ENCODE results near the gene CTIF. TPM values are rescaled to one million over a fixed set of nuclear protein-coding genes. Genes with fewer than 3 reads are reported as not detected.
A peak's percentile ranks its signal among the peaks of the same experiment; 100 is the strongest.

Gene CTIF
- total and polyA plus RNA-seq, 11 donors = 21.2 to 93.0 (median 68.0) TPM

DNA sequence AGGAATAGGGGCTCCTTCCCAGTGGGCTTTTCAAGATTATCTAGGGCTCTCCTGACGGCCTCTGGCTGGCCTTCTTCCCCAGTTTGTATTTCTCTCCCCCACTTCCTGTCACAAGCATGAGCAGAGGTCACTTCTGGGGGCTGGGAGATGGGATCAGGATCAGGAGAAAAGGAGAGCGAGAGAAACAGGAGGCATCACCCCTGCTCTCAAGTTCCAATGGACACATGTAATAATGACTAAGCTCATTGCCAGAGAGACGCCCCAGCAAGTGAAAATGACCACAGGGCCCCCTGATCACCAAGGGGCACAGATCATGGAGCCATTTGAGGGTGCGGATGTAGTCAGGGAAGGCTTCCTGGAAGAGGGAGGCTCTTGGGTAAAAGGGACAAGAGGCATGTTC, 319.8 kb downstream of the CTIF start:
- no peaks in the 10 kb centered on the region for H3K9me3 ChIP-seq
- H3K4me1 ChIP-seq = peaks cover 0 to 29% (median 3%) of the 10 kb centered on the region in 12 donors
- ATAC-seq = no peak
- peaks cover 0 to 23% (median 4%) of the 10 kb centered on the region in 9 donors for H3K36me3 ChIP-seq
- H3K27me3 ChIP-seq = no peaks in the 10 kb centered on the region
- H3K27ac ChIP-seq = no peak overlapping the region
- WGBS, 4 donors = 90 to 97% (median 91%) methylated on average over 4 of the region's 4 CpGs
- no peak for TF ChIP-seq POLR2A (IDR thresholded peaks at IDR 0.05)
- TF ChIP-seq, protein P1, sequence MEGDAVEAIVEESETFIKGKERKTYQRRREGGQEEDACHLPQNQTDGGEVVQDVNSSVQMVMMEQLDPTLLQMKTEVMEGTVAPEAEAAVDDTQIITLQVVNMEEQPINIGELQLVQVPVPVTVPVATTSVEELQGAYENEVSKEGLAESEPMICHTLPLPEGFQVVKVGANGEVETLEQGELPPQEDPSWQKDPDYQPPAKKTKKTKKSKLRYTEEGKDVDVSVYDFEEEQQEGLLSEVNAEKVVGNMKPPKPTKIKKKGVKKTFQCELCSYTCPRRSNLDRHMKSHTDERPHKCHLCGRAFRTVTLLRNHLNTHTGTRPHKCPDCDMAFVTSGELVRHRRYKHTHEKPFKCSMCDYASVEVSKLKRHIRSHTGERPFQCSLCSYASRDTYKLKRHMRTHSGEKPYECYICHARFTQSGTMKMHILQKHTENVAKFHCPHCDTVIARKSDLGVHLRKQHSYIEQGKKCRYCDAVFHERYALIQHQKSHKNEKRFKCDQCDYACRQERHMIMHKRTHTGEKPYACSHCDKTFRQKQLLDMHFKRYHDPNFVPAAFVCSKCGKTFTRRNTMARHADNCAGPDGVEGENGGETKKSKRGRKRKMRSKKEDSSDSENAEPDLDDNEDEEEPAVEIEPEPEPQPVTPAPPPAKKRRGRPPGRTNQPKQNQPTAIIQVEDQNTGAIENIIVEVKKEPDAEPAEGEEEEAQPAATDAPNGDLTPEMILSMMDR (IDR thresholded peaks at IDR 0.05) = no peak
- no peak overlapping the region for H3K4me3 ChIP-seq
- intact Hi-C loops (cut with DNase I) = no loop called here
- peak in 2 of 5 donors; percentile 5 to 17 for DNase-seq

DNA sequence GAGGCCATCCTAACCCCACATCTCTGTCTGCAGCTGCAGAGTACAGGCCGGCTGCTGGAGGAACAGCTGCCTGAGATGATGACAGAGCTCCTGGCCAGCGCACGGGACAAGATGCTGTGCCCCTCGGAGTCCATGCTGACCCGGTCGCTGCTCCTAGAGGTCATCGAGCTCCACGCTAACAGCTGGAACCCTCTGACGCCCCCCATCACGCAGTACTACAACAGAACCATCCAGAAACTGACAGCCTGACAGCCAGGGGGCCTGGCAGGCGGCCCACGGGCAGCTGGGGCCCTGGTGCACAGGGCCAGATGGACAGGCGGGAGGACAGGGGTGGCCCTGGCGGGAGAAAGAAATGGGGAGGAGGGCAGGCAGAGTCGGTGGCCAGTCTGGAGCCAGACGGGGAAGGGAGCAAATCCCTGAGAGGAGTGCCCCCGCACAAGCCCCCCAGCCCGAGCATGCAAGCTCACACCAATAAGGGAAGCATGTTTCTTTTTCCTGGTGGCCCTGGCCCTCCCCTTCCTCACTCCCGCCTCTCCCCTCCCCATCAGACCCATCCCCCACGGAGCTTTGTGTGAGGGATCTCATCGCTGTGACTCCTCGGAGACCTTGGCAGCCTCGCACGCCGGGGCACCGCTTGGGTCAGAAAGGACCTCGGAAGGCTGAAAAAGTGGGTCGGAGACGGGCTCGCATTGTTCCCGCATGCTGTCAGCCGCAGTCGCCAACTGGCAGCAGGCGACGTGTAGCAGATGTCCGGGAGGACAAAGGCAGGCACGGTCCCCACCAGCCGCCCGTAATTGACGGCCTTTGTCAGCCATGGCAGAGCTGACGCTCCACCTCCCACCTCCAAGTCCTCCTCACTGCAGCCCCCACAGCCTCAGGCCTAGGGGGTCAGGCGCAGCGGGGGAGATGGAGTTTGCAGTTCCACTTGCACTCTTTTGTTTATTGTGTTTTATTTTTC, 320.8 kb downstream of the CTIF start:
- Histone ChIP-seq H3K9me3 (no peaks in the 10 kb centered on the region), H3K36me3 (peaks cover 0 to 23% (median 4%) of the 10 kb centered on the region in 9 donors), H3K4me3 (no peak overlapping the region), H3K27ac (peak overlapping the region in 1 of 12 donors; percentile 4), H3K27me3 (no peaks in the 10 kb centered on the region), H3K4me1 (peaks cover 0 to 29% (median 3%) of the 10 kb centered on the region in 12 donors)
- peak in 3 of 4 donors; percentile 6 to 34 (median 18) for ATAC-seq
- intact Hi-C loops (cut with DNase I) = no loop called here
- DNase-seq = peak in 2 of 5 donors; percentile 33 to 51
- no peak for TF ChIP-seq POLR2A (IDR thresholded peaks at IDR 0.05)
- TF ChIP-seq, protein P1 (IDR thresholded peaks at IDR 0.05) = peak in 1 of 12 donors; percentile 16
- WGBS, 4 donors = 72 to 89% (median 77%) methylated on average over 39 to 43 of the region's 43 CpGs

DNA sequence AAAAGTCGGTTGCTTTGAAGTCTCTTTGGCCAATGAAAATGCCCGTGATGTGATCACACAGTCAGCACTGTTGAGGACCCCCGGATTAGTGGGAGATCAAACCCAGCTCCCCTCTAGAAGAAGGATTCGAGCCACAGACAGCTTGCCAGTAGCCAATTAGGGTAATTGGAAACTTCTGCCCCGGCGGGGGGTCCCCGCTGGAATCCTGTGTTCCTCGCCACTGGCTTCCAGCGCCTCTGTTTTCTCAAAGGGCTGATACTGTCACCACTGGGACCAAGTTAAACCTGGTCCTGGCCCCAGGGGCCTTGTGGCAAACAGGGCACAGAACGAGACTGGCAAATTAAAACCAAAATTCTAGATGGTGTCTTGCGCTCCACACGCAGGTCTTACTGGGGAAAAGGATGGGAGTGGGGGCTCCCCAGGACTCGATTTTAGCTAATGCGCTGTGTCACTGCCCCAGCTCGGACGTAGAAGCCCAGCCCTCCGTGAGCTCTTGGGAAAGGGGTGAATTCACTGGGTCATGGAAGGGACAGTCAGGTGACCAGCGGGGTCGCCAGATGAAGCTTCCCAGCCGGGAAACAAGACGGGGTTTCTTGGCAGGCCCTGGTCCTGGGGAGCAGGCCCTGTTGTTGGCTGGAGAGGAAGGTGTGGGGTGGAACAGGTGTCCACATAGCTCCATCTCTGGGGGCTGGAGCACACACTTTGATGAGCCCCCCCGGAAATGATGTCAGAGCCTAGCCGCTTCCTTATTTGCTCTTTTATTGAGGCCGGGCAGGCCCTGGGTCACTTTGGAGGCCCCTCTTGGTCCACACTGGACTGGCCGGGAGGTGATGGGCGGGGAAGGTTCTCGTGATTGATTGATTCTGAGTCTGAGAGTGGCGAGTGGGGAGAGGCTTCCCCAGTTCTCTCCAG, 321.7 kb downstream of the CTIF start:
- Histone ChIP-seq H3K4me1 (peaks cover 0 to 26% (median 3%) of the 10 kb centered on the region in 12 donors), H3K9me3 (peaks cover 0 to 3% (median 0%) of the 10 kb centered on the region in 12 donors), H3K27me3 (no peaks in the 10 kb centered on the region), H3K4me3 (no peak overlapping the region), H3K27ac (no peak overlapping the region), H3K36me3 (peaks cover 0 to 17% (median 4%) of the 10 kb centered on the region in 9 donors)
- intact Hi-C loops (cut with DNase I) = no loop called here
- ATAC-seq (no peak), DNase-seq (peak in 2 of 5 donors; percentile 13 to 15)
- 88 to 93% (median 91%) methylated on average over 27 to 28 of the region's 28 CpGs for WGBS, 4 donors
- TF ChIP-seq, protein P1 (IDR thresholded peaks at IDR 0.05) = no peak
- TF ChIP-seq POLR2A (IDR thresholded peaks at IDR 0.05) = no peak

Data from heart left ventricle (tissue), 16 donors.